ENCODE results near the gene PNMA5.
A peak's percentile ranks its signal among the peaks of the same experiment; 100 is the strongest.
"Not testable (repeated sequence)": the region's sequence is repeated elsewhere in the genome, so short reads cannot be mapped to it uniquely, and the experiment has no call there.

The PNMA5 gene

DNA sequence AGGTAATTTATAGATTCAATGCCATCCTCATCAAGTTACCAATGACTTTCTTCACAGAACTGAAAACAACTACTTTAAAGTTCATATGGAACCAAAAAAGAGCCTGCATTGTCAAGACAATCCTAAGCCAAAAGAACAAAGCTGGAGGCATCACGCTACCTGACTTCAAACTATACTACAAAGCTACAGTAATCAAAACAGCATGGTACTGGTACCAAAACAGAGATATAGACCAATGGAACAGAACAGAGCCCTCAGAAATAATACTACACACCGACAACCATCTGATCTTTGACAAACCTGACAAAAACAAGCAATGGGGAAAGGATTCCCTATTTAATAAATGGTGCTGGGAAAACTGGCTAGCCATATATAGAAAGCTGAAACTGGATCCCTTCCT is 23.3 kb upstream of the PNMA5 start:
- not testable (repeated sequence) for H4K91ac ChIP-seq (ENCODE audit: low read depth, low read length); H3K4me1 ChIP-seq (ENCODE audit: control insufficient read depth in 1 of 2, insufficient read depth in 2 of 2, low read length in 2 of 2); H2AFZ ChIP-seq (ENCODE audit: insufficient read depth, low read length, poor library complexity); H3K27me3 ChIP-seq (ENCODE audit: insufficient read depth, low read length); H3K23ac ChIP-seq (ENCODE audit: low read length); H2BK120ac ChIP-seq (ENCODE audit: insufficient read depth, low read length, poor library complexity); H2AK5ac ChIP-seq (ENCODE audit: low read length); H3K4me2 ChIP-seq (ENCODE audit: low read length); H4K8ac ChIP-seq (ENCODE audit: low read depth, low read length); H3K27ac ChIP-seq (ENCODE audit: low read depth, low read length); H3K4ac ChIP-seq (ENCODE audit: low read depth, low read length); DNase-seq; H3K4me3 ChIP-seq (ENCODE audit: low read depth, low read length); H3K9ac ChIP-seq (ENCODE audit: low read length); H2BK5ac ChIP-seq (ENCODE audit: low read depth, low read length, poor library complexity); H4K12ac ChIP-seq (ENCODE audit: low read depth, low read length); H3K79me1 ChIP-seq (ENCODE audit: low read length); H3K9me3 ChIP-seq (ENCODE audit: insufficient read depth, low read depth, low read length); H3K18ac ChIP-seq (ENCODE audit: low read length); H2BK12ac ChIP-seq (ENCODE audit: low read length); H3K79me2 ChIP-seq (ENCODE audit: control insufficient read depth, insufficient read depth, low read length, poor library complexity); H3K14ac ChIP-seq (ENCODE audit: low read length); H3K36me3 ChIP-seq (ENCODE audit: control insufficient read depth in 1 of 2, insufficient read depth in 2 of 2, low read length in 2 of 2)
- WGBS (ENCODE audit: extremely low coverage, insufficient coverage, insufficient read length), result no CpG with 5 or more reads among the region's 2 CpGs

DNA sequence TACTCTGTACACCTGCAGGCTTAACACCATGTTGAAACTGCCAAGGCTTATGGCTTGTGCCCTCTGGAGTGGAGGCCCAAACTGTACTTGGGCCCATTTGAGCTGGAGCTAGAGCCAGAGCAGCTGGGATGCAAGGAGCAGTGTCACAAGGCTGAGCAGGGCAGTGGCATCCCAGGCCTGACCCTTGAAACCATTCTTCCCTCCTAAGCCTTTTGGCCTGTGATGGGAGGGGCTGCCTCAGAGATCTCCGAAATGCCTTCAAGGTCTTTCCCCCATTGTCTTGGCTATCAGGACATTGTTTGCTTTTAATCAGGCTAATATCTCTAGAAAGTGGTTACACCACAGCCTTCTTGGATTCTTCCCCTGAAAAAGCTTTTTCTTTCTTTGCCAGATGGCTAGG is 10.9 kb upstream of the PNMA5 start:
- H3K79me1 ChIP-seq (ENCODE audit: low read length), result no peaks in the 10 kb centered on the region
- no peak overlapping the region for H3K9ac ChIP-seq (ENCODE audit: low read length)
- H3K79me2 ChIP-seq (ENCODE audit: control insufficient read depth, insufficient read depth, low read length, poor library complexity), result no peaks in the 10 kb centered on the region
- H4K12ac ChIP-seq (ENCODE audit: low read depth, low read length), result no peak overlapping the region
- H2BK120ac ChIP-seq (ENCODE audit: insufficient read depth, low read length, poor library complexity), result no peak overlapping the region
- no peak overlapping the region for H4K8ac ChIP-seq (ENCODE audit: low read depth, low read length)
- H3K9me3 ChIP-seq (ENCODE audit: insufficient read depth, low read depth, low read length), result no peaks in the 10 kb centered on the region
- H3K27me3 ChIP-seq (ENCODE audit: insufficient read depth, low read length), result no peaks in the 10 kb centered on the region
- no peak overlapping the region for H2AFZ ChIP-seq (ENCODE audit: insufficient read depth, low read length, poor library complexity)
- H3K23ac ChIP-seq (ENCODE audit: low read length), result no peak overlapping the region
- H2AK5ac ChIP-seq (ENCODE audit: low read length), result no peak overlapping the region
- WGBS (ENCODE audit: extremely low coverage, insufficient coverage, insufficient read length), result no CpG with 5 or more reads among the region's 1 CpG
- no peak overlapping the region for H2BK12ac ChIP-seq (ENCODE audit: low read length)
- no peak overlapping the region for H3K4me2 ChIP-seq (ENCODE audit: low read length)
- no peak overlapping the region for H2BK5ac ChIP-seq (ENCODE audit: low read depth, low read length, poor library complexity)
- H3K18ac ChIP-seq (ENCODE audit: low read length), result no peak overlapping the region
- H3K14ac ChIP-seq (ENCODE audit: low read length), result no peak overlapping the region
- H3K27ac ChIP-seq (ENCODE audit: low read depth, low read length), result no peak overlapping the region
- no peak overlapping the region for H3K4me3 ChIP-seq (ENCODE audit: low read depth, low read length)
- peak; percentile 12 to 55 for DNase-seq
- H4K91ac ChIP-seq (ENCODE audit: low read depth, low read length), result no peak overlapping the region
- no peaks in the 10 kb centered on the region for H3K36me3 ChIP-seq (ENCODE audit: control insufficient read depth in 1 of 2, insufficient read depth in 2 of 2, low read length in 2 of 2)
- no peak overlapping the region for H3K4ac ChIP-seq (ENCODE audit: low read depth, low read length)
- no peaks in the 10 kb centered on the region for H3K4me1 ChIP-seq (ENCODE audit: control insufficient read depth in 1 of 2, insufficient read depth in 2 of 2, low read length in 2 of 2)

DNA sequence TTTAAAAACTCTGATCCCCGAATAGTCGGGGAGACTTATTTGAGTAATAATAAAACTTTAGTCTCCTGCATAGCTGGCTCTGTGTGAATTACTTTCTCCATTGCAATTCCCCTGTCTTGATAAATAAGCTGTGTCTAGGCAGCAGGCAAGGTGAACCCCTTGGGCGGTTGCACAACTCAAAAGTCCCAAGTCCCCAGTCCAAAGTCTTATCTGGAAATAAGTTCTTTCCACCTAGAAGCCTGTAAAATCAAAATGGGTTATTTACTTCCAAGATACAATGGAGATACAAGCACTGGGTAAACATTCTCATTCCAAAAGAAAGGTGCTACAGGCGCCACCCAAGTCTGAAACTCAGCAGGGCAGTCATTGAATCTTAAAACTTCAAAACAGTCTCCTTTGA is 10.1 kb upstream of the PNMA5 start:
- no peak overlapping the region for H2AFZ ChIP-seq (ENCODE audit: insufficient read depth, low read length, poor library complexity)
- no peak overlapping the region for H3K9ac ChIP-seq (ENCODE audit: low read length)
- no peaks in the 10 kb centered on the region for H3K36me3 ChIP-seq (ENCODE audit: control insufficient read depth in 1 of 2, insufficient read depth in 2 of 2, low read length in 2 of 2)
- H3K4me1 ChIP-seq (ENCODE audit: control insufficient read depth in 1 of 2, insufficient read depth in 2 of 2, low read length in 2 of 2), result no peaks in the 10 kb centered on the region
- H2AK5ac ChIP-seq (ENCODE audit: low read length), result no peak overlapping the region
- no peak overlapping the region for H3K23ac ChIP-seq (ENCODE audit: low read length)
- H3K9me3 ChIP-seq (ENCODE audit: insufficient read depth, low read depth, low read length), result no peaks in the 10 kb centered on the region
- H3K27ac ChIP-seq (ENCODE audit: low read depth, low read length), result no peak overlapping the region
- H3K79me2 ChIP-seq (ENCODE audit: control insufficient read depth, insufficient read depth, low read length, poor library complexity), result no peaks in the 10 kb centered on the region
- H3K18ac ChIP-seq (ENCODE audit: low read length), result no peak overlapping the region
- H3K79me1 ChIP-seq (ENCODE audit: low read length), result no peaks in the 10 kb centered on the region
- no peak for DNase-seq
- H2BK12ac ChIP-seq (ENCODE audit: low read length), result no peak overlapping the region
- H4K12ac ChIP-seq (ENCODE audit: low read depth, low read length), result no peak overlapping the region
- no peak overlapping the region for H4K91ac ChIP-seq (ENCODE audit: low read depth, low read length)
- no peak overlapping the region for H2BK120ac ChIP-seq (ENCODE audit: insufficient read depth, low read length, poor library complexity)
- no peak overlapping the region for H3K4ac ChIP-seq (ENCODE audit: low read depth, low read length)
- H2BK5ac ChIP-seq (ENCODE audit: low read depth, low read length, poor library complexity), result no peak overlapping the region
- no peak overlapping the region for H3K14ac ChIP-seq (ENCODE audit: low read length)
- no peak overlapping the region for H3K4me3 ChIP-seq (ENCODE audit: low read depth, low read length)
- H3K27me3 ChIP-seq (ENCODE audit: insufficient read depth, low read length), result no peaks in the 10 kb centered on the region
- no peak overlapping the region for H3K4me2 ChIP-seq (ENCODE audit: low read length)
- no CpG with 5 or more reads among the region's 4 CpGs for WGBS (ENCODE audit: extremely low coverage, insufficient coverage, insufficient read length)
- no peak overlapping the region for H4K8ac ChIP-seq (ENCODE audit: low read depth, low read length)

DNA sequence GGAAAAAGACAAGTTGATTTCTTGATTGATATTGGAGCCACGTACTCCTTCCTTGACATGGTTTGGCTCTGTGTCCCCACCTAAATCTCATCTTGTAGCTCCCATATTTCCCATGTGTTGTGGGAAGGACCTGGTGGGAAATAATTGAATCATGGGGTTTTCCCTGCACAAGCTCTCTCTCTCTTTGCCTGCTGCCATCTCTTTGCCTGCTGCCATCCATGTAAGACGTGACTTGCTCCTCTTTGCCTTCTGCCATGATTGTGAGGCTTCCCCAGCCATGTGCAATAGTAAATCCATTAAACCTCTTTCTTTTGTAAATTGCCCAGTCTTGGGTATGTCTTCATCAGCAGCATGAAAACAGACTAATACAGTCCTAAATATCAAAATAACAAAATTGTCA is 8.3 kb upstream of the PNMA5 start:
- H3K36me3 ChIP-seq (ENCODE audit: control insufficient read depth in 1 of 2, insufficient read depth in 2 of 2, low read length in 2 of 2); H2BK12ac ChIP-seq (ENCODE audit: low read length); H2AK5ac ChIP-seq (ENCODE audit: low read length); H2AFZ ChIP-seq (ENCODE audit: insufficient read depth, low read length, poor library complexity); H3K79me2 ChIP-seq (ENCODE audit: control insufficient read depth, insufficient read depth, low read length, poor library complexity); H3K23ac ChIP-seq (ENCODE audit: low read length); H4K12ac ChIP-seq (ENCODE audit: low read depth, low read length); H4K91ac ChIP-seq (ENCODE audit: low read depth, low read length); H3K27me3 ChIP-seq (ENCODE audit: insufficient read depth, low read length); H3K4me1 ChIP-seq (ENCODE audit: control insufficient read depth in 1 of 2, insufficient read depth in 2 of 2, low read length in 2 of 2); H2BK120ac ChIP-seq (ENCODE audit: insufficient read depth, low read length, poor library complexity); H3K4ac ChIP-seq (ENCODE audit: low read depth, low read length); DNase-seq; H3K9me3 ChIP-seq (ENCODE audit: insufficient read depth, low read depth, low read length); H2BK5ac ChIP-seq (ENCODE audit: low read depth, low read length, poor library complexity); H3K9ac ChIP-seq (ENCODE audit: low read length); H3K4me2 ChIP-seq (ENCODE audit: low read length); H3K14ac ChIP-seq (ENCODE audit: low read length); H3K4me3 ChIP-seq (ENCODE audit: low read depth, low read length); H3K18ac ChIP-seq (ENCODE audit: low read length); H3K79me1 ChIP-seq (ENCODE audit: low read length); H3K27ac ChIP-seq (ENCODE audit: low read depth, low read length); H4K8ac ChIP-seq (ENCODE audit: low read depth, low read length): not testable (repeated sequence)
- WGBS (ENCODE audit: extremely low coverage, insufficient coverage, insufficient read length), result no CpG with 5 or more reads among the region's 2 CpGs
